Measurements from ENCODE around the gene MAPK4.

DNA sequence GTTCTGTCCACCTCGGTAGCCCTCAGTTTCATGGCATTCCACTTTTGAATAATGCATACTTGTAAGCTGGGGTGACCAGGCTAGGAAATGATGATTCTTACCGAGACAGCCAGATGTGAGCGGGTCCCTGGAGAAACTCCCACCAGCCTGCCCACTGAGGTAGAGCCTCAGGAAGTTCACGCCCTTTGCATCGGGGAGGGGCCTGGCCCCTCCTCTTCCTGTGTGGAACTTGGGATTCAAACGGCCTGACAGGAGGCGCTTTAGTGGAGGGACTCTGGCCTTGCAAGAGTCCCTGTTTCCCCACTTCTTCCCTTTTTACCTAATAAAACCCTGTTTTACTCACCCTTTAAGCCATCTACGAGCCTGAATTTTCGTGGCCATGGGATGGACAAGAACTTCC is 215.3 kb downstream of the MAPK4 start:
- TF ChIP-seq POLR2AphosphoS5 (IDR thresholded peaks at IDR 0.05; ENCODE audit: low read depth, low read length) (no peak), POLR2A (IDR thresholded peaks at IDR 0.05; ENCODE audit: low read depth, low read length) (no peak)

All from GM12892 (cell line).